SK-N-SH (cell line): ENCODE measurements around the gene FTL. TPM values are rescaled to one million over a fixed set of nuclear protein-coding genes. Genes with fewer than 3 reads are reported as not detected.

ENCODE experiments used
- CTCF ChIA-PET: fragments of 300-600, 350-600 bp; formaldehyde crosslinking; extraction: SDS; loops from one replicate; lab custom pipeline; 2021; lab: Yijun Ruan, JAX
- POLR2A ChIA-PET: fragments of 350-600 bp; sonication (Branson Sonifier 250); formaldehyde crosslinking; extraction: SDS; loops from one replicate; lab custom pipeline; 2020; ENCODE audit warnings: antibody characterized with exemption, inconsistent platforms; lab: Yijun Ruan, JAX
- DNase-seq: peaks from one replicate; pipeline ENCODE4 v3.0.0; 2012
- H2AFZ ChIP-seq: fragments of 200-600 bp; sonication (generic); 2 replicates; pipeline ENCODE4 v1.8.1; 2016; ENCODE audit warnings: antibody characterized with exemption, mild to moderate bottlenecking, low read depth
- H3F3A ChIP-seq: fragments of 200-600 bp; sonication (generic); replicated peaks from 2 replicates; pipeline ENCODE3; 2016; ENCODE audit warnings: antibody characterized with exemption, mild to moderate bottlenecking; ENCODE audit not compliant: insufficient read depth
- H3K27ac ChIP-seq, 2 experiments: fragments of 200-500 bp in 1 of 2; fragments of 200-600 bp in 1 of 2; sonication (Bioruptor generic) in 1 of 2; sonication (generic), shearing (Covaris generic) in 1 of 2; 2 replicates each; pipeline versions ENCODE4 v1.5.1 to v1.6.1; 2014 to 2016; ENCODE audit warnings: low read depth in 2 of 2, inconsistent platforms in 1 of 2, low read length in 1 of 2, mild to moderate bottlenecking in 1 of 2, mixed read lengths in 1 of 2
- H3K27me3 ChIP-seq: fragments of 200-600 bp; sonication (generic), shearing (Covaris generic); 2 replicates; pipeline ENCODE4 v1.6.1; 2016; ENCODE audit warnings: mixed run types; ENCODE audit not compliant: insufficient read depth
- H3K36me3 ChIP-seq, 2 experiments: fragments of 200-500 bp in 1 of 2; fragments of 200-600 bp in 1 of 2; sonication (Bioruptor generic) in 1 of 2; sonication (generic) in 1 of 2; replicated peaks in 1 of 2; 2 replicates each; pipeline versions ENCODE3 to v1.5.1; 2014 to 2016; ENCODE audit warnings: low read length in 1 of 2, mild to moderate bottlenecking in 1 of 2; ENCODE audit not compliant: insufficient read depth in 2 of 2, control insufficient read depth in 1 of 2
- H3K4me1 ChIP-seq, 2 experiments: fragments of 200-500 bp in 1 of 2; fragments of 200-600 bp in 1 of 2; sonication (Bioruptor generic) in 1 of 2; sonication (generic), shearing (Covaris generic) in 1 of 2; 2 replicates each; pipeline versions ENCODE4 v1.5.1 to v1.6.1; 2014 to 2016; ENCODE audit warnings: low read depth in 1 of 2, low read length in 1 of 2, mixed run types in 1 of 2; ENCODE audit not compliant: insufficient read depth in 2 of 2, control insufficient read depth in 1 of 2
- H3K4me2 ChIP-seq: fragments of 200-600 bp; sonication (generic), shearing (Covaris generic); 2 replicates; pipeline ENCODE4 v1.6.1; 2017; ENCODE audit warnings: mixed run types
- H3K4me3 ChIP-seq, 2 experiments: fragments of 200-500 bp in 1 of 2; fragments of 200-600 bp in 1 of 2; sonication (Bioruptor generic) in 1 of 2; sonication (generic), shearing (Covaris generic) in 1 of 2; 2 replicates each; pipeline versions ENCODE4 v1.5.1 to v1.8.1; 2014 to 2016; ENCODE audit warnings: low read depth in 2 of 2, inconsistent platforms in 1 of 2, low read length in 1 of 2, mild to moderate bottlenecking in 1 of 2, mixed read lengths in 1 of 2, moderate library complexity in 1 of 2
- H3K79me2 ChIP-seq: fragments of 200-600 bp; sonication (generic); 2 replicates; pipeline ENCODE4 v1.8.1; 2017; ENCODE audit warnings: mild to moderate bottlenecking; ENCODE audit not compliant: insufficient read depth
- H3K9ac ChIP-seq: fragments of 200-600 bp; sonication (generic); 2 replicates; pipeline ENCODE4 v1.6.1; 2017; ENCODE audit warnings: mixed run types
- H3K9me2 ChIP-seq: fragments of 200-600 bp; sonication (generic); 2 replicates; pipeline ENCODE4 v1.6.1; 2017; ENCODE audit warnings: mixed run types
- H3K9me3 ChIP-seq: fragments of 200-600 bp; sonication (generic); 2 replicates; pipeline ENCODE4 v1.6.1; 2017; ENCODE audit warnings: mixed run types, mild to moderate bottlenecking, moderate library complexity
- H4K20me1 ChIP-seq: fragments of 200-600 bp; sonication (generic); 2 replicates; pipeline ENCODE4 v1.6.1; 2017; ENCODE audit warnings: mild to moderate bottlenecking, mixed run types; ENCODE audit not compliant: insufficient read depth
- ELF1 ChIP-seq: IDR thresholded peaks from 2 replicates; pipeline ENCODE4 v1.4.0; 2012
- EP300 ChIP-seq, 2 experiments: IDR thresholded peaks; 2 replicates each; pipeline versions ENCODE4 v1.4.0 to v1.6.1; 2012; ENCODE audit warnings: borderline replicate concordance in 1 of 2, low read depth in 1 of 2, low read length in 1 of 2
- FOSL2 ChIP-seq: IDR thresholded peaks from 2 replicates; pipeline ENCODE4 v1.4.0; 2012; ENCODE audit warnings: low read depth, mild to moderate bottlenecking, moderate library complexity, borderline replicate concordance
- FOXM1 ChIP-seq: IDR thresholded peaks from 2 replicates; pipeline ENCODE4 v1.4.0; 2012; ENCODE audit warnings: low read depth, mild to moderate bottlenecking
- GABPA ChIP-seq: IDR thresholded peaks from 2 replicates; pipeline ENCODE4 v1.4.0; 2012; ENCODE audit warnings: low read depth, mild to moderate bottlenecking
- JUND ChIP-seq: IDR thresholded peaks from 2 replicates; pipeline ENCODE4 v1.4.0; 2012
- MXI1 ChIP-seq: IDR thresholded peaks from 2 replicates; pipeline ENCODE4 v1.6.1; 2012; ENCODE audit warnings: mild to moderate bottlenecking, low read depth, low read length, improper control_type of control experiment
- NRF1 ChIP-seq: IDR thresholded peaks from 2 replicates; pipeline ENCODE4 v1.6.1; 2012; ENCODE audit warnings: low read depth, mild to moderate bottlenecking, low read length
- POLR2AphosphoS5 ChIP-seq: IDR thresholded peaks from 2 replicates; pipeline ENCODE4 v1.6.1; 2012; ENCODE audit warnings: low read depth, low read length
- RCOR1 ChIP-seq: fragments of 150-350 bp; IDR thresholded peaks from 2 replicates; pipeline ENCODE4 v1.6.1; 2017; ENCODE audit warnings: antibody characterized with exemption, low read length
- RFX5 ChIP-seq: IDR thresholded peaks from 2 replicates; pipeline ENCODE4 v1.6.1; 2012; ENCODE audit warnings: mild to moderate bottlenecking, improper control_type of control experiment, low read length
- RXRA ChIP-seq: IDR thresholded peaks from 2 replicates; pipeline ENCODE4 v1.4.0; 2012; ENCODE audit warnings: low read depth, mild to moderate bottlenecking, borderline replicate concordance
- SMC3 ChIP-seq: IDR thresholded peaks from 2 replicates; pipeline ENCODE4 v1.6.1; 2012; ENCODE audit warnings: low read depth, low read length, improper control_type of control experiment
- TEAD4 ChIP-seq: IDR thresholded peaks from 2 replicates; pipeline ENCODE4 v1.4.0; 2012; ENCODE audit warnings: mild to moderate bottlenecking, borderline replicate concordance; ENCODE audit not compliant: insufficient read depth
- YY1 ChIP-seq: IDR thresholded peaks from 2 replicates; pipeline ENCODE4 v1.4.0; 2012; ENCODE audit warnings: low read depth, mild to moderate bottlenecking
- WGBS: methylation state at CpG from one replicate; pipeline ENCODE4 v1.1.6; 2017; ENCODE audit warnings: low lambda C conversion rate; 5-methylcytosine and 5-hydroxymethylcytosine counted together
- polyA plus RNA-seq, 3 experiments: library from polyadenylated mRNA; depleted of rRNA; stranded (reverse); fragments of >200 nt; gene quantifications; 2 replicates each; pipeline ENCODE4 v1.2.3, GENCODE V29; 2012
- TF ChIP-seq, protein P1 (sequence below): IDR thresholded peaks from 2 replicates; pipeline ENCODE4 v1.4.0; 2012; ENCODE audit warnings: low read depth
- TF ChIP-seq, protein P2 (sequence below): IDR thresholded peaks from 2 replicates; pipeline ENCODE4; 2012
- TF ChIP-seq, protein P3 (sequence below): IDR thresholded peaks from 2 replicates; pipeline ENCODE4 v1.4.0; 2012; ENCODE audit warnings: low read depth, borderline replicate concordance
- TF ChIP-seq, protein P4 (sequence below): fragments of 150-350 bp; IDR thresholded peaks from 2 replicates; pipeline ENCODE4 v1.6.1; 2017; ENCODE audit warnings: antibody characterized with exemption, low read length, low read depth, borderline replicate concordance
- TF ChIP-seq, protein P5 (sequence below): fragments of 150-350 bp; IDR thresholded peaks from 2 replicates; pipeline ENCODE4 v1.6.1; 2016; ENCODE audit warnings: mild to moderate bottlenecking, low read depth, low read length
- TF ChIP-seq, protein P6 (sequence below): IDR thresholded peaks from 2 replicates; pipeline ENCODE4 v1.4.0; 2012; ENCODE audit warnings: low read depth, borderline replicate concordance
- TF ChIP-seq, protein P7 (sequence below): IDR thresholded peaks from 2 replicates; pipeline ENCODE4 v1.6.1; 2012; ENCODE audit warnings: mild to moderate bottlenecking, low read depth, low read length, moderate library complexity

FTL gene
- polyA plus RNA-seq, 1 of the 3 experiments (the other 2 are of a cell fraction), result 875 TPM

- H2AFZ ChIP-seq, result peak within 1 kb of the TSS; percentile 100
- TF ChIP-seq SMC3, result no peak
- peak; percentile 13 to 20; a peak in 1 of 4 replicates for TF ChIP-seq EP300 (IDR thresholded peaks at IDR 0.05; ENCODE audit: borderline replicate concordance in 1 of 2, low read depth in 1 of 2, low read length in 1 of 2)
- no peak for TF ChIP-seq JUND
- TF ChIP-seq, protein P1, sequence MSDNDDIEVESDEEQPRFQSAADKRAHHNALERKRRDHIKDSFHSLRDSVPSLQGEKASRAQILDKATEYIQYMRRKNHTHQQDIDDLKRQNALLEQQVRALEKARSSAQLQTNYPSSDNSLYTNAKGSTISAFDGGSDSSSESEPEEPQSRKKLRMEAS, result peak; percentile 77
- peak; percentile 89 for TF ChIP-seq MXI1
- no peak for TF ChIP-seq NRF1
- TF ChIP-seq, protein P2, sequence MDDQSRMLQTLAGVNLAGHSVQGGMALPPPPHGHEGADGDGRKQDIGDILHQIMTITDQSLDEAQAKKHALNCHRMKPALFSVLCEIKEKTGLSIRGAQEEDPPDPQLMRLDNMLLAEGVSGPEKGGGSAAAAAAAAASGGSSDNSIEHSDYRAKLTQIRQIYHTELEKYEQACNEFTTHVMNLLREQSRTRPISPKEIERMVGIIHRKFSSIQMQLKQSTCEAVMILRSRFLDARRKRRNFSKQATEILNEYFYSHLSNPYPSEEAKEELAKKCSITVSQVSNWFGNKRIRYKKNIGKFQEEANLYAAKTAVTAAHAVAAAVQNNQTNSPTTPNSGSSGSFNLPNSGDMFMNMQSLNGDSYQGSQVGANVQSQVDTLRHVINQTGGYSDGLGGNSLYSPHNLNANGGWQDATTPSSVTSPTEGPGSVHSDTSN, result peak; percentile 66
- no peak for TF ChIP-seq RFX5
- TF ChIP-seq, protein P3, sequence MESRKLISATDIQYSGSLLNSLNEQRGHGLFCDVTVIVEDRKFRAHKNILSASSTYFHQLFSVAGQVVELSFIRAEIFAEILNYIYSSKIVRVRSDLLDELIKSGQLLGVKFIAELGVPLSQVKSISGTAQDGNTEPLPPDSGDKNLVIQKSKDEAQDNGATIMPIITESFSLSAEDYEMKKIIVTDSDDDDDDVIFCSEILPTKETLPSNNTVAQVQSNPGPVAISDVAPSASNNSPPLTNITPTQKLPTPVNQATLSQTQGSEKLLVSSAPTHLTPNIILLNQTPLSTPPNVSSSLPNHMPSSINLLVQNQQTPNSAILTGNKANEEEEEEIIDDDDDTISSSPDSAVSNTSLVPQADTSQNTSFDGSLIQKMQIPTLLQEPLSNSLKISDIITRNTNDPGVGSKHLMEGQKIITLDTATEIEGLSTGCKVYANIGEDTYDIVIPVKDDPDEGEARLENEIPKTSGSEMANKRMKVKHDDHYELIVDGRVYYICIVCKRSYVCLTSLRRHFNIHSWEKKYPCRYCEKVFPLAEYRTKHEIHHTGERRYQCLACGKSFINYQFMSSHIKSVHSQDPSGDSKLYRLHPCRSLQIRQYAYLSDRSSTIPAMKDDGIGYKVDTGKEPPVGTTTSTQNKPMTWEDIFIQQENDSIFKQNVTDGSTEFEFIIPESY, result peak; percentile 88; the same call in 1 of the 2 replicates
- TF ChIP-seq FOXM1, result no peak
- peak; percentile 78 for TF ChIP-seq POLR2AphosphoS5
- no peak for TF ChIP-seq RXRA
- TF ChIP-seq ELF1, result peak; percentile 27
- TF ChIP-seq, protein P4, sequence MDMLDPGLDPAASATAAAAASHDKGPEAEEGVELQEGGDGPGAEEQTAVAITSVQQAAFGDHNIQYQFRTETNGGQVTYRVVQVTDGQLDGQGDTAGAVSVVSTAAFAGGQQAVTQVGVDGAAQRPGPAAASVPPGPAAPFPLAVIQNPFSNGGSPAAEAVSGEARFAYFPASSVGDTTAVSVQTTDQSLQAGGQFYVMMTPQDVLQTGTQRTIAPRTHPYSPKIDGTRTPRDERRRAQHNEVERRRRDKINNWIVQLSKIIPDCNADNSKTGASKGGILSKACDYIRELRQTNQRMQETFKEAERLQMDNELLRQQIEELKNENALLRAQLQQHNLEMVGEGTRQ, result peak; percentile 100
- TF ChIP-seq YY1, result peak; percentile 97
- TF ChIP-seq, protein P5, sequence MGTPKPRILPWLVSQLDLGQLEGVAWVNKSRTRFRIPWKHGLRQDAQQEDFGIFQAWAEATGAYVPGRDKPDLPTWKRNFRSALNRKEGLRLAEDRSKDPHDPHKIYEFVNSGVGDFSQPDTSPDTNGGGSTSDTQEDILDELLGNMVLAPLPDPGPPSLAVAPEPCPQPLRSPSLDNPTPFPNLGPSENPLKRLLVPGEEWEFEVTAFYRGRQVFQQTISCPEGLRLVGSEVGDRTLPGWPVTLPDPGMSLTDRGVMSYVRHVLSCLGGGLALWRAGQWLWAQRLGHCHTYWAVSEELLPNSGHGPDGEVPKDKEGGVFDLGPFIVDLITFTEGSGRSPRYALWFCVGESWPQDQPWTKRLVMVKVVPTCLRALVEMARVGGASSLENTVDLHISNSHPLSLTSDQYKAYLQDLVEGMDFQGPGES, result no peak
- TF ChIP-seq, protein P6, sequence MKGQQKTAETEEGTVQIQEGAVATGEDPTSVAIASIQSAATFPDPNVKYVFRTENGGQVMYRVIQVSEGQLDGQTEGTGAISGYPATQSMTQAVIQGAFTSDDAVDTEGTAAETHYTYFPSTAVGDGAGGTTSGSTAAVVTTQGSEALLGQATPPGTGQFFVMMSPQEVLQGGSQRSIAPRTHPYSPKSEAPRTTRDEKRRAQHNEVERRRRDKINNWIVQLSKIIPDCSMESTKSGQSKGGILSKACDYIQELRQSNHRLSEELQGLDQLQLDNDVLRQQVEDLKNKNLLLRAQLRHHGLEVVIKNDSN, result peak; percentile 100
- TF ChIP-seq GABPA, result no peak
- peak; percentile 85 for TF ChIP-seq RCOR1
- TF ChIP-seq, protein P7, sequence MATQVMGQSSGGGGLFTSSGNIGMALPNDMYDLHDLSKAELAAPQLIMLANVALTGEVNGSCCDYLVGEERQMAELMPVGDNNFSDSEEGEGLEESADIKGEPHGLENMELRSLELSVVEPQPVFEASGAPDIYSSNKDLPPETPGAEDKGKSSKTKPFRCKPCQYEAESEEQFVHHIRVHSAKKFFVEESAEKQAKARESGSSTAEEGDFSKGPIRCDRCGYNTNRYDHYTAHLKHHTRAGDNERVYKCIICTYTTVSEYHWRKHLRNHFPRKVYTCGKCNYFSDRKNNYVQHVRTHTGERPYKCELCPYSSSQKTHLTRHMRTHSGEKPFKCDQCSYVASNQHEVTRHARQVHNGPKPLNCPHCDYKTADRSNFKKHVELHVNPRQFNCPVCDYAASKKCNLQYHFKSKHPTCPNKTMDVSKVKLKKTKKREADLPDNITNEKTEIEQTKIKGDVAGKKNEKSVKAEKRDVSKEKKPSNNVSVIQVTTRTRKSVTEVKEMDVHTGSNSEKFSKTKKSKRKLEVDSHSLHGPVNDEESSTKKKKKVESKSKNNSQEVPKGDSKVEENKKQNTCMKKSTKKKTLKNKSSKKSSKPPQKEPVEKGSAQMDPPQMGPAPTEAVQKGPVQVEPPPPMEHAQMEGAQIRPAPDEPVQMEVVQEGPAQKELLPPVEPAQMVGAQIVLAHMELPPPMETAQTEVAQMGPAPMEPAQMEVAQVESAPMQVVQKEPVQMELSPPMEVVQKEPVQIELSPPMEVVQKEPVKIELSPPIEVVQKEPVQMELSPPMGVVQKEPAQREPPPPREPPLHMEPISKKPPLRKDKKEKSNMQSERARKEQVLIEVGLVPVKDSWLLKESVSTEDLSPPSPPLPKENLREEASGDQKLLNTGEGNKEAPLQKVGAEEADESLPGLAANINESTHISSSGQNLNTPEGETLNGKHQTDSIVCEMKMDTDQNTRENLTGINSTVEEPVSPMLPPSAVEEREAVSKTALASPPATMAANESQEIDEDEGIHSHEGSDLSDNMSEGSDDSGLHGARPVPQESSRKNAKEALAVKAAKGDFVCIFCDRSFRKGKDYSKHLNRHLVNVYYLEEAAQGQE, result peak; percentile 61
- no peak for TF ChIP-seq FOSL2
- no peak for TF ChIP-seq TEAD4
These were observed 10.4 kb upstream of the FTL start, which contains the start of gene BAX for GRCh38 chr19:48954595-48955307. Gene BAX (plus strand): TSS chr19:48954875. CDS start chr19:48954929, 54 bp downstream.

More at GRCh38 chr19:48954595-48955307, 10.4 kb upstream of the FTL start, which contains the start of gene BAX:
- DNase-seq, result peak; percentile 99
- no peaks in the 10 kb centered on the region for H3K9me2 ChIP-seq
- H3K27ac ChIP-seq, result peak within 1 kb of the TSS; percentile 83 to 86
- H3K4me2 ChIP-seq, result peak within 1 kb of the TSS; percentile 92
- 2% methylated on average over 17 of the region's 71 CpGs for WGBS
- peaks cover 41% of the 10 kb centered on the region for H3K79me2 ChIP-seq
- H3K9me3 ChIP-seq, result no peaks in the 10 kb centered on the region
- no peaks in the 10 kb centered on the region for H4K20me1 ChIP-seq
- H3K4me3 ChIP-seq, result peak within 1 kb of the TSS; percentile 76 to 80
- ChIA-PET POLR2A (interaction anchor here (1.0 to 1.6 kb wide), 4 partner anchors 10 to 83 kb away, joined by 4 to 11 read pairs (median 5); partner anchors contain the start of genes DHDH, NUCB1 and PPP1R15A), CTCF (interaction anchor here (0.7 to 2.6 kb wide), 7 partner anchors 16 to 309 kb away, joined by 3 to 7 read pairs (median 3); partner anchors contain the start of genes CA11 and HSD17B14)
- H3K9ac ChIP-seq, result peak within 1 kb of the TSS; percentile 97
- H3K27me3 ChIP-seq, result no peaks in the 10 kb centered on the region
- H3K4me1 ChIP-seq, result peaks cover 8 to 10% of the 10 kb centered on the region in 2 experiments; a peak in 2 of 4 replicates
- peaks cover 8% of the 10 kb centered on the region for H3F3A ChIP-seq
- H3K36me3 ChIP-seq, result peaks cover 8 to 27% of the 10 kb centered on the region in 2 experiments
